HG03342 (cell line): ENCODE measurements around the gene CFC1.
"Not testable (repeated sequence)": the region's sequence is repeated elsewhere in the genome, so short reads cannot be mapped to it uniquely, and the experiment has no call there.

Experiments
- ATAC-seq: cut with Tn5 transposase; IDR thresholded peaks from one replicate; pipeline ENCODE4 v1.9.1; 2021; ENCODE audit warnings: mild to moderate bottlenecking, moderate library complexity; ENCODE audit not compliant: unreplicated experiment

The CFC1 gene

DNA sequence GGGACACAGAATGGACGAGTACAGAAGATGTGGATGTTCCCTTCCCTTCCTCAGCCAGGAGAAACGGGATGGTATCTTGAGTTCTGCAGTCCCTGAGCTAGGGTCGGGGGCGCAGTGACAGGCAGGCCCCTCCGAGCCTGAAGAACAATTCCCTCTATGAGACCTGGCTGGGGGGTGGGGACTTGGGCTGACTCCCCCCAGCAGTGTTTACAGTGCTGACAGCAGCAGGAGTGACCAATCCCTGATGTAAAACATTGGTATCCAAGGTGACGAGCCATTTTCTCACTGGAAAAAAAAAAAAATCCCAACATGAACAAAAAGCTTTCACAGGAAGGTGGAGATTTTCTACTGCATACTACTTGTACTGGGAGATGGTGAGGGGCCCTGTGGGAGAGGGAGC lies at the start of gene CFC1:
Gene CFC1, minus strand, starts transcription at position 183 of the 400 bp plus-strand sequence. CDS start 288 bp downstream, outside the sequence.
- not testable (repeated sequence) for ATAC-seq

- not testable (repeated sequence) for ATAC-seq
Measured at GRCh38 chr2:130641688-130642087, 42.3 kb upstream of the CFC1 start.

- ATAC-seq, result not testable (repeated sequence)
Measured at GRCh38 chr2:130638973-130639372, 39.6 kb upstream of the CFC1 start.

- not testable (repeated sequence) for ATAC-seq
Measured at GRCh38 chr2:130628784-130629475, 29.6 kb upstream of the CFC1 start.

DNA sequence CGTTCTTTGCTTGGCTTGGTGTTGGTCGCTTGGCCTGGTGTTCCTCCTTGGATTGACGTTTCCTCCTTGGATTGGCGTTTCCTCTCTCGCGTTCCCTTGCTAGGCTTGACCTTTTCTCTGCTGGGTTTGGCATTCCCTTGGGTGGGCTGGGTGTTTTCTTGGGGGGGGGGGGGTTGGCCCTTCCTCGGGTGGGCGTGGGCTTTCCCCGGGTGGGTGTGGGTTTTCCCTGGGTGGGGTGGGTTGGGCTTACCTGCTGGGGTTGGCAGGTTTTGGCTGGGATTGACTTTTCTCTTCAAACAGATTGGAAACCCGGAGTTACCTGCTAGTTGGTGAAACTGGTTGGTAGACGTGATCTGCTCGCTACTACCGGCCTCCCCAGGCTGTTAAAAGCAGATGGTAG lies 11.8 kb upstream of the CFC1 start, which contains the start of gene POTEJ:
Gene POTEJ, plus strand, starts transcription at position 301 of the 400 bp plus-strand sequence. Its CDS starts 93 bp downstream, at position 394.
- ATAC-seq, result not testable (repeated sequence)

GRCh38 chr2:130610486-130610885 lies 11.1 kb upstream of the CFC1 start:
- not testable (repeated sequence) for ATAC-seq

DNA sequence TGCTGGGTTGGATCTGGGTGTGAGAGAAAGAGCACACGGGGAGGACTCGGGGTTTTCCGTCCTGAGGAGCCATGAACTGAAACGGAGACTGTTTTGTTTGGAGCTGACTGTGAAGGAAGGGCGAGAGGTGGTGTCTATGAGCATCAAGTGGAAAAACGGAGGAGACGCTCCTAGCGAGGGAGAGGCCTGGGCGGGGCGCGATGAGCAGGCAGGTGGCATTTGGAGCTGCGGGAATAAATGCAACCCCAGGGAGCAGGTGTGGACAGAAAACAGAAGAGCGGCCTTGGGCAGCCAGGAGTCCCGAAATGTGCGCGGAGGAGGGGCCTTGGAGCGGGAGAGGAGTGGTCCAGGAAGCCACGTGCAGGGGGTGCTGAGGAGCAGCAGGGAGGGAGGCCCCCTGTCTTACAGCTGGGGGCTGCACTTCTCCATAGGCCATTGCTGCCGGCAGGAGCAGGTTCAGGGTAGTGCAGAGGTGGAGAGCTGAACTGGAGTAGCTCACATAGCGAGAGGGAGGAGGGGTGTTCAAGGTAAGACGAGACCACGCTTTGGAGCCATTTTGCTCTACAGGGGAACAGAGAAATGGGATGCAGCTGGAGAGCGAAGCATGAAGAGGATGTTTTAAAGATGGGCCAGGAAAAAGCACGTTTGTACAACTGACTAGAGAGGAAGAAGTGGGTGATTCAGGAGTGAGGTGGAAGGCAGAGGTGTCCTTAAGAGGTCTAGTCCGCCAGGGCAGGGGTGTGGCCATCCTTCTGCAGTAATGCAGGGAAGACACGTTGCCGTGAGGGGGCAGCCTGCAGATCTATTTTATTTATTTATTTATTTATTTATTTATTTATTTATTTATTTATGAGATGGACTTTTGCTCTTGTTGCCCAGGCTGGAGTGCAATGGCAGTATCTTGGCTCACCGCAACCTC lies 9.9 kb upstream of the CFC1 start:
- ATAC-seq, result not testable (repeated sequence)

DNA sequence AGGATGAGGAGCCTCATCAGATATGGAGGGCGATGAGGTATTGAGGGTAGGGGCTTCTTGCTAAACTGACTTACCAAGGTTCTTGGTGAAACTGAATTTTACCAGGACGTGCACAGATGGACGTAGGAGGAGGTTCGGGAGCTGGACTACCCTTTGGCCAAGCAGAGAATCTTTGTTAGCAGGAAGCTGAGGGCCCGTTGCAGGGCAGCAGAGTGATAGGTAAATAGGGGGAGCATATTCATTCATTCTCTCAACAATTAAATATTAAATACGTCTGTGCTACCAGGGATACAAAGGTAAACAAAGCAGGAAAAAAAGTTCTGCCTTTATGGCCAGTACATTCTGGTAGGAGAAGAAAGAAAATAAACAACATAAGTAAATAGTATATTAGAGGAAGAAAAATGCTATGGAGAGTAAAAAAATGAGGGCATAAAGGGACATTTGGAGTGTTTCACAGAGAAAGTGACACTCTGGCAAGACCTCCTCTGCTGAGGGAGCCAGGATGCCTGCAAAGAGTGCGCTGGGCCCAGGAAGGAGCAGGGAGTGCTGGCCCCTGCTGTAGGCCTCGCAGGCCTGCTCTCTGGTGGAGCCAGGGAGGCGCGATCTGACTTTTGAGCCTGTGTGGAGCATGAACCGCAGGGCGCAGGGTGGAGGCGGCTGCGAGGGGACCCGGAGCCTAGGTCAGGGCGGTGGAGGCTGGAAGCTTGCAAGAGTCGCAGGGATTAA lies 9.1 kb upstream of the CFC1 start:
- ATAC-seq, result not testable (repeated sequence)

GRCh38 chr2:130601648-130602302 lies 2.4 kb upstream of the CFC1 start:
- ATAC-seq, result not testable (repeated sequence)

- not testable (repeated sequence) for ATAC-seq
Measured at GRCh38 chr2:130599926-130600325, 551 bp upstream of the CFC1 start.

DNA sequence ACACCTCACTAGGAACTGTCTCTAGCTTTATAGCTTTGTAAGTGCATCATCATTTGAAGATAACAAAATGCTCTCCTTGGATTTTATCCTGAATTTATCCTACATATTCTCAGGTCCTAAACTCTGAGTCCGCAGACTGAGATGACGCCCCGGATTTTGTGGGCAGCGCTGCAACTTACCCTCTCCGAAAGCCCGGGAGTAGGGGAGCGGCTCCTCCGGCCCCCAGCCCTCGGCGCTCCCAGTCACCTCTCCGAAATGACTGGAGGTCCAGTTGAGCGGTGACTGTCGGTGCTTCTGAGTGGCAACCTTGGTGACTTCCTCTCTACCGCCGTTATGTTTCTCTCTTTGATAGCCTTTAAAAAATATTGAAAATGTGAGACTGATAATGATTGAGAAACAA lies 912 bp downstream of the CFC1 start:
- ATAC-seq, result not testable (repeated sequence)

DNA sequence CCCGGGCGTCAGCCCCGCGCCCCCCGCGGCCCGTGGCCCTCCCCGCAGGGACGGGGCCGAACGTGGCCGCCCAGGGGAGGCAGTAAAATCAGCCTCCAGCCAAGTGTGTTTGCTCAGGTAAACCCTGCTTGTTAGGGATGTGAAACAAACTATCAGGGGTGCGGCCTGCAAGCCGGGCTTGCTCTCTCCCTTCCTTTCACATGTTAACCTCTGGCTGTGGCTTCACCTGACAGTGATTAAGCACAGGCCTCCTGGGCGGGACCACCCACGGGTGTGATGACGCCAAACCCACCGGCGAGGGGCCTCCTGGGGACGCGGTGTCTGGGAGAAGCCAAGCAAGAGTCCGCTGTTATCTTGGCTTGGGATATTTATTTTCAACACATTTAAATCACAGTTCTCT lies 1.4 kb downstream of the CFC1 start:
- not testable (repeated sequence) for ATAC-seq

DNA sequence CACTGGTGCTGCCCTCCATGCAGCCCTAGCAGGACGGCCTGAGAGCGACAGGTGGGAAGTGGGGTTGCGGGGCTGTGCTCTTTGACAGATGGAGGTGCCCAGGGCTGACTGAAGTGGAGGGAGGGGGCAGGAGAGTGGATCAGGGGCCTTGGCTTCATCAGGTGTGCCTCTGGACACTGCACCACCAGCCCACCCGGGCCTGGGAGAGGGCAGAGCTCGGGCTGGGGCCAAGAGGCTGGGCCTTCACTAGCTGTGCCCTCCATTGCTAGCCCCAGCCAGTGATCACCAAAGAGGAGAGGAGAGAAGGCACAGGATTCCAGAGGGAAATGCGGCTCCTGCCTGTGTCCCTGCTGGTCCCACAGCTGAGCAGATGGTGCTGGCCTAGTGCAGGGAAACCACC lies 2.6 kb downstream of the CFC1 start:
- ATAC-seq, result not testable (repeated sequence)

DNA sequence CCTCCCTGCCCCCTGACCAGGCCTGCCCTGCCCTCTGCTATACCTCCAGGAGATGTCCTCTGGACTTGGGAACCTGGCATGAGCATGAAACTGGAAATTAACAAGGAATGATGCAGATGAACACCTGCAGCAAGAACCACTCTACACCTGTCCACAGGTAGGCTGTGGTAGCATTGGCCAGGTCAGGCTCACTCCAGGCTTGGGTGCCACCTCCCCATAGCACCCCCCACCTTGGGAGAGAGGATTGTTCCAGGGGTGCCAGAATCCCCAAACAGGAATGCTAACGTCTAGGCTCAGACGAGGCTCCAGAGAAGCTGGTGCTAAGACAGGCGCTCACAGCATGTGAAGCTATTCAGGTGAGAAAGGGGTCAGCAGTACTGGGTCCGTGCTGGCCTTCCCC lies 5.4 kb downstream of the CFC1 start:
- not testable (repeated sequence) for ATAC-seq

- not testable (repeated sequence) for ATAC-seq
Measured at GRCh38 chr2:130592791-130593414, 6.5 kb downstream of the CFC1 start.

- ATAC-seq, result not testable (repeated sequence)
Measured at GRCh38 chr2:130590842-130591359, 8.5 kb downstream of the CFC1 start.

GRCh38 chr2:130590170-130590841 lies 9.1 kb downstream of the CFC1 start:
- ATAC-seq, result not testable (repeated sequence)

GRCh38 chr2:130588688-130589458 lies 10.5 kb downstream of the CFC1 start:
- peak; percentile 64 for ATAC-seq
